Activated CD8-positive, alpha-beta memory T cell treated with anti-CD3 and anti-CD28 coated beads for 24 hours (primary cell): ENCODE measurements around the gene SLC37A1.

ENCODE experiments used
- DNase-seq: peaks from one replicate; pipeline ENCODE4 v3.0.0-alpha.2; 2020

The SLC37A1 gene

DNA sequence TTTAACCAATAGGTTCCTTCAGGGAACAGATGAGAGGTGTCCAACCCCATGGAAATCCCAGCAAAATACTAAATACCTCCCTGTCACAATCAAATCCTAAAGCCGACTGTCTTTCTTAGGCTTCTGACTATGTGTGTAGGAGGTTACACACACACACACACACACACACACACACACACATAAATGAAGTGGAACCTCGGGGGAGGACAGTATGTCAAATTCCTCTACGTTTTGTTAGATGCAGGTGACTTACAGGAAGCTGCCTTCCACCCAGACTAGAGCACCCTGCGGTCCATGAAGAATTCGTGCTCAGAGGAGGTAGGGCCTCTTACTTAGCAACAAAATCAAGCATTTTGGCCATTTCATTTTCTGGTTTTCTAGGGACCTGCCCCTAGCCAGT is 34.1 kb upstream of the SLC37A1 start:
- peak; percentile 42 for DNase-seq

GRCh38 chr21:42480736-42481135 is 32.9 kb upstream of the SLC37A1 start:
- DNase-seq = peak; percentile 32

- no peak for DNase-seq
Measured at GRCh38 chr21:42481169-42481568, 32.5 kb upstream of the SLC37A1 start.

DNA sequence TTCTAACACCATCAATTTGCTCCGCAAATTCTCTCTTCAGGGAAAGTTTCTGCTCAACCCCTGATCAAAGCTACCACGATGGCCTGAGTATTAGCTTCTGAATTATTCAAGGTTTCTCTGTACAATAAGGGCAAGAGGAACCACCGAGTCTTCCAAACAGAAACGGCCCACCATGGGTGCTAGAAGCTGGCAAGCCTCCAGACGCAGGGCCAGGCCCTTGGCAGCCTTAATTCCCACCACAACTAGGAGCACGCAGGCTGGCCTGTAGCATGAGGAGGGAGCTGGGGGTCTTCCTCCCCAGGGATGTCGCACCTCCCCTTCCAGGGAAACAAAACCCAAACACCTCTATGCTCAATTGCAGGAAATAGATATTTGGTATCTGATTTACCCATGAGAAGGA is 28.7 kb upstream of the SLC37A1 start:
- no peak for DNase-seq

GRCh38 chr21:42486072-42486471 is 27.6 kb upstream of the SLC37A1 start:
- DNase-seq = no peak

DNA sequence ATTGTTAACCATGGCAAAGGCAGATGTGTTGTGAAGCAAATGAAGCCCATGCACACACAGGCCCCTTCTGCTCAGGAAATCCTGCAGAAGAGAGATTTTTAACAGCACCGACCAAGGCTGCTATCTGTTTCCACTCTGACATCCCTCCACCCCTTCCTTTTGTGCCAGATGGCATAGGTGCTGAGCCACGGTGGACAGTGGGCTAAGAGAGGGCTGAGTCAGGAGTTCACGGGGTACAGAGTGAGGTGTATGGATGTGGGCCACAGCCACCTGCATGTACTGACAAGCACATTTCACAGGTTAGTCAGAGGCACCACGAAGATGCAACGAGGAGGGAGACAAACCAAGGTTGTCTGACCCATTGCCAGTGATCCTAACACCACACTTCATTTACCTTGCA is 27.1 kb upstream of the SLC37A1 start:
- peak; percentile 41 for DNase-seq

- peak; percentile 28 for DNase-seq
Measured at GRCh38 chr21:42489006-42489563, 24.6 kb upstream of the SLC37A1 start.

DNA sequence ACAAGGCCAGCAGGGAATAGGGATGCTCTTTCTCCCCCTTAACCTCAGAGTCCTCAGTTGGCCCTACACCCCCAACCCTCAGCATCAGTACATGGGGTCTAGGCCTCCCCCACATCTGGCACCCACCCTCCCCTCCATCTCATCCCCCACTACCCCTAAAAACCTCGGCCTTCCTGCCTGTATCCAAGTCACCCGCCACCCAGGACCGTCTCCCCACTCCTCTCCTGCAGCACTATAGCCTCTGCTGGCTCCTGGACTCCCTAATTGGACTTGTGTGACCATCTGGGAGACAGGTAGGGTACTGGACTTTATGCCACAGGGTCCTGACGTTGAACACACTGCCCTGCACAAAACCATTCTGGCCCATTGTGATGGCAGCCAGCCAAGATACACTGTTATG is 23.7 kb upstream of the SLC37A1 start:
- DNase-seq = no peak

GRCh38 chr21:42490720-42491119 is 22.9 kb upstream of the SLC37A1 start:
- no peak for DNase-seq

DNA sequence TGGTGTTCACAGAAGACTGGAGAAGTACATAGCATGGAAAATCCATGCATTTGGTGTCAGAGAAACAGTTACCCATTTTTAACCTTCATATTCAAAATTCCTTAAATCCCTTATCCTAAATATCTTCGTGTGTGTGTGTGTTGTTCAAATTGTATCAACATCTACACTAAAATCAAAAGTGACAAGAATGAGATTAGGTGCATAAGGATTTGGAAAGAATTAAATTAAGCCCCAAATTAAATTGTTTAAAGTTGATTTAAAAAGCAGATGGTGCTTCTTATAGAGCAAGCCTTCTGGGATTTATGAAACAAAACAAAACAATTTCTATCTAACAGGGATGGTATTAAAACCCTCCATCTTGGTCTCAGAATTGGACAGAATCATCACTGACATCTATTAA is 22.3 kb upstream of the SLC37A1 start:
- no peak for DNase-seq

- DNase-seq = peak; percentile 19
Measured at GRCh38 chr21:42492201-42492600, 21.5 kb upstream of the SLC37A1 start.

GRCh38 chr21:42493109-42494060 is 20.3 kb upstream of the SLC37A1 start:
- peak; percentile 13 for DNase-seq

DNA sequence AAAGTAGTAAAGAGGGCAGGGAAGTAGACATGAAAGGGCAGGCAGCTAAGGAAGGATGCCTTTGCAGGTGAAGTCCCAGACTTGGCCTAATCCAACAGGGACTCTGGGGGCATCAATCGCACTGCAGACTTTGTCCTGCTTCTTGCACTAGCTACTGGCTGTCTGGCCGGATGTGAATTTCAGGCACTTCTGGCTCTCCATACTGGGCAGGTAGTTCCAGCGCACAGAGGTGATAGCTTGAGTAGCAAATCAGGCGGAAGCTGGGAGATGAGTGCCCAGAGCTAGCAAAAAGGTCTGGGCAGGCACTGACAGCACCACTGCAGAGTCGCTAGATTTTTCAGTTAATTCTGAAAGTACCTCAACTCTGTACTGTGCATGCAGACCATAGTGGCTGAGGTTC is 18.6 kb upstream of the SLC37A1 start:
- peak; percentile 51 for DNase-seq

GRCh38 chr21:42495765-42496119 is 17.9 kb upstream of the SLC37A1 start:
- DNase-seq = no peak

GRCh38 chr21:42496120-42496838 is 17.4 kb upstream of the SLC37A1 start, which contains the start of gene RSPH1:
RSPH1 (minus strand) TSS chr21:42496224; CDS start chr21:42496186, 38 bp downstream.
- peak; percentile 99 for DNase-seq

DNA sequence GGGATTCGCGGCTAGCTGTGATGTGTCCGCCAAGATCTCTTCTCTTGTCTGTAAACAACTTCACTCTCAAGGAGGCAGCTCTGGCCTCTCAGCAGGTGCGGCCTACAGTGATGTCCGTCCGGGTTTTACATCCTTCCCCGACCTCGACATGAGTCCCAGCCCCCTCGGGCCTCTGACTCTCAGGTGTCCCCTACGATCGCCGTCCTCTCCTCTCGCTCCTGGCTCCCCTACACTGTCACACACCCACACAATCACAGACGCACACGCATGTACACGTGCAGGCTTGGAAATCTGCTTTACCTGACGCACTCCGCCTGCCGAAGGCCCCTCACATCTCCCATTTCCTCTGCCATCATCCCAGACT is 16.8 kb upstream of the SLC37A1 start:
- DNase-seq = no peak

- DNase-seq = no peak
Measured at GRCh38 chr21:42498012-42498411, 15.6 kb upstream of the SLC37A1 start.

- DNase-seq = peak; percentile 38
Measured at GRCh38 chr21:42499444-42500112, 14.1 kb upstream of the SLC37A1 start.

DNA sequence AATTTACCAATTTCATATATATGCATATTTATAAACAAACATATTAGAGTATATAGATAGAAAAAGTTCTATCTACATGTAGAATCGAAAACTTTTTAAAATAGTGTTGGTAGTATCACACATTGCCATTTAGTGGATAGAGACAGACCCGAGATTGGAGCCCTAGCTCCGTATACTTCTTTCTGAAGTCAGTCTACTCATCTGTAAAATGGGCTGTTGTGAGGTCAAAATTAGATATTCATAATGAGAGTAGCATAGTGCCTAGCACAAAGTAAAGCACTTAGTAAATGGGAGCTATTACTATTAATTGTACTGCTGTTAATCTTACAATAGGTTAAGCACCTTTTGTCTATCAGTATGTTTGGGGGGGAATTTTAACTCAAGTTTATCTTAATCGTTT is 13.4 kb upstream of the SLC37A1 start:
- DNase-seq = no peak

DNA sequence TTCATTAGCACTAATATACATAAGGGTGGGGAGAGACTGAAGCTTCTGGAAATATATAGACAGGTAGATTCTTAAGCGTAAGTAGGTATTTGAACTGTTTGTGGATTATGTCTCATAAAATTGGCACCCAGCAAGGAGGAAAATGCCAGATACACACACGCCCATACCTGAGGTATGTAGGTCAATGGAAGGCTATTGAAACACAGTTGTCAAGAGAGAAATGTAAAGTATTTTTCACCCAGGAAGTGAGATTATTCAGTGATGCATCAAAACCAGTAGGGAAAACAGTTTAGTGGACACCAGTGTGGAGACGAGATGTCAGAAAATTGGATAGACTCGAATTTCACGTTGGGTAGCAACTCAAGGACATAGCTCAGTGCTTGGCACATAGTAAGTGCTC is 12.9 kb upstream of the SLC37A1 start:
- no peak for DNase-seq

GRCh38 chr21:42503711-42504110 is 9.9 kb upstream of the SLC37A1 start:
- peak; percentile 50 for DNase-seq

GRCh38 chr21:42505090-42505726 is 8.4 kb upstream of the SLC37A1 start:
- DNase-seq = peak; percentile 43

DNA sequence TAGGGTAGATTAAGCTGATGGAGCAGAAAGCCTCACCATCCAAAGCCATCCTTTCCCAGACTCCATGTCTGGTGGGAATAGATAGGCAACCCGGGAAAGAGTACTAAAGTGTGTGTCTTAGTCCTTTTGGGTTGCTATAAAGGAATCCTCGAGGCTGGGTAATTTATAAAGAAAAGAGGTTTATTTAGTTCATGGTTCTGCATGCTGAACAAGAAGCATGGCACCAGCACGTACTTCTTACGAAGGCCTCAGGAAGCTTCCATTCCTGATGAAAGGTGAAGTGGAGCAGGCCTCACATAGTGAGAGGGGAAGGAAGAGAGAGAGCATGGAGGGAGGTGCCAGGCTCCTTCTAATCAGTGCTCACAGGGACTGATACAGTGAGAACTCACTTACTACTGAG is 6.2 kb upstream of the SLC37A1 start:
- DNase-seq = no peak
